ENCODE data around the gene ENDOV.

The ENDOV gene

DNA sequence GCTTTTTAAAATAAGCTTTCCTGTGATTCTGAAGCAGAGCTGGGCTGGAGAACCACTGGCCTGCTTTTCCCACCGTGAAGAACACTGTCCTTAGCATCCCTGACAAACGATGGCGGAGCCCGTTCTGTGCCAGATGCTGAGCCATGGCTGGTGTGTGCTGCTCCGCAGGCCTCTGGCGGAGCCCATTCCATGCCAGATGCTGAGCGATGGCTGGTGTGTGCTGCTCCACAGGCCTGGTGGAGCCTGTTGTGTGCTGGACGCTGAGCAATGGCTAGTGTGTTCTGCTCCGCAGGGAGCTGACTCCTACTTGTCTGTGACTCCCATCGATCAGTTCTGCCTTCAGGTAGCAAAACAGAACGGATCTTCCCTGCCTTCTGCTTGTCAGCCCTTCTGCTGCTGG lies 4.3 kb downstream of the ENDOV start:
- peaks cover 4% of the 10 kb centered on the region for H3K79me2 ChIP-seq (ENCODE audit: low read length)
- no peak for TF ChIP-seq EZH2phosphoT487 (IDR thresholded peaks at IDR 0.05; ENCODE audit: low read depth)
- TF ChIP-seq, protein P1, sequence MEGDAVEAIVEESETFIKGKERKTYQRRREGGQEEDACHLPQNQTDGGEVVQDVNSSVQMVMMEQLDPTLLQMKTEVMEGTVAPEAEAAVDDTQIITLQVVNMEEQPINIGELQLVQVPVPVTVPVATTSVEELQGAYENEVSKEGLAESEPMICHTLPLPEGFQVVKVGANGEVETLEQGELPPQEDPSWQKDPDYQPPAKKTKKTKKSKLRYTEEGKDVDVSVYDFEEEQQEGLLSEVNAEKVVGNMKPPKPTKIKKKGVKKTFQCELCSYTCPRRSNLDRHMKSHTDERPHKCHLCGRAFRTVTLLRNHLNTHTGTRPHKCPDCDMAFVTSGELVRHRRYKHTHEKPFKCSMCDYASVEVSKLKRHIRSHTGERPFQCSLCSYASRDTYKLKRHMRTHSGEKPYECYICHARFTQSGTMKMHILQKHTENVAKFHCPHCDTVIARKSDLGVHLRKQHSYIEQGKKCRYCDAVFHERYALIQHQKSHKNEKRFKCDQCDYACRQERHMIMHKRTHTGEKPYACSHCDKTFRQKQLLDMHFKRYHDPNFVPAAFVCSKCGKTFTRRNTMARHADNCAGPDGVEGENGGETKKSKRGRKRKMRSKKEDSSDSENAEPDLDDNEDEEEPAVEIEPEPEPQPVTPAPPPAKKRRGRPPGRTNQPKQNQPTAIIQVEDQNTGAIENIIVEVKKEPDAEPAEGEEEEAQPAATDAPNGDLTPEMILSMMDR (IDR thresholded peaks at IDR 0.05; ENCODE audit: low read depth, low read length): no peak
- H4K20me1 ChIP-seq (ENCODE audit: insufficient read depth, low read length): no peaks in the 10 kb centered on the region; the same call in 1 of the 2 replicates

DNA sequence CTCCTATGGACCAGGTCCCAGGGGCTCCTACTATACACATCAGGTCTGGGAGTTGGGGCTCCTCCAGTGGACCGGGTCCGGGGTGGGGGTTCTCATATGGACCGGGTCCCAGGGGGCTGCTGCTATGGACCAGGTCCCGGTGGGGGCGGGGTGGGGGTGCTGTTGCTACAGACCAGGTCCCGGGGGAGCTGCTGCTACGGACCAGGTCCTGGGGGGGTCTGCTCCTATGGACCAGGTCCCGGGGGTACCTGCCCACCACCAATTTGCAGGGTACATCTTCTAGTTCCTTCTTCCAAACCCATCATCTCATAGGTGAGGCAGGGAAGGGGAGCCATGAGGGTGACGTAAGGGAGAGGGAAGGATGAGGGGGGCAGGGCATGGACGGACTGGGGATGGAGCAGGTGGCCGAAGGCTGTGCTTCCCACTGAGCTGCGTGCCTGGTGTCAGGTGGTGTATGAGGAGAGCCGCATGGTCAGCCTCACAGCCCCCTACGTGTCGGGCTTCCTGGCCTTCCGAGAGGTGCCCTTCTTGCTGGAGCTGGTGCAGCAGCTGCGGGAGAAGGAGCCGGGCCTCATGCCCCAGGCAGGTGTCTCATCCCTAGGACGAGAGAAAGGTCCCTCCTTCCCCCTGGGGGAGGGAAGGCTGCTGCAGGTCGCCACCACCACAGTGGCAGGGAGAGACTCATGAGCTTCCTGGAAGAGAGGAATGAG lies 6.6 kb downstream of the ENDOV start:
- H4K20me1 ChIP-seq (ENCODE audit: insufficient read depth, low read length): no peaks in the 10 kb centered on the region; the same call in 1 of the 2 replicates
- no peaks in the 10 kb centered on the region for H3K79me2 ChIP-seq (ENCODE audit: low read length)
- H2AFZ ChIP-seq (ENCODE audit: low read depth, low read length): no peak overlapping the region
- no peaks in the 10 kb centered on the region for H3K9me3 ChIP-seq (ENCODE audit: insufficient read depth, low read length)
- no peak overlapping the region for H3K27ac ChIP-seq (ENCODE audit: low read length)
- no peak overlapping the region for H3K9ac ChIP-seq (ENCODE audit: low read length)
- no peaks in the 10 kb centered on the region for H3K36me3 ChIP-seq (replicated peaks; ENCODE audit: low read depth, low read length)
- no peaks in the 10 kb centered on the region for H3K27me3 ChIP-seq (ENCODE audit: low read depth, low read length)
- no peak overlapping the region for H3K4me2 ChIP-seq (ENCODE audit: low read length)
- TF ChIP-seq, protein P1 (IDR thresholded peaks at IDR 0.05; ENCODE audit: low read depth, low read length): no peak
- no peak for TF ChIP-seq EZH2phosphoT487 (IDR thresholded peaks at IDR 0.05; ENCODE audit: low read depth)
- no peak overlapping the region for H3K4me3 ChIP-seq (ENCODE audit: low read length)
- H3K4me1 ChIP-seq (ENCODE audit: low read length): peaks cover 2% of the 10 kb centered on the region

More for the DNA sequence above, 4.3 kb downstream of the ENDOV start:
- H3K4me2 ChIP-seq (ENCODE audit: low read length): no peak overlapping the region
- H3K27ac ChIP-seq (ENCODE audit: low read length): no peak overlapping the region
- peaks cover 3% of the 10 kb centered on the region; the same call in 1 of the 2 replicates for H3K27me3 ChIP-seq (ENCODE audit: low read depth, low read length)
- H3K9ac ChIP-seq (ENCODE audit: low read length): no peak overlapping the region
- no peaks in the 10 kb centered on the region for H3K36me3 ChIP-seq (replicated peaks; ENCODE audit: low read depth, low read length)
- peaks cover 7% of the 10 kb centered on the region; the same call in 1 of the 2 replicates for H3K4me1 ChIP-seq (ENCODE audit: low read length)
- no peaks in the 10 kb centered on the region for H3K9me3 ChIP-seq (ENCODE audit: insufficient read depth, low read length)
- no peak overlapping the region for H2AFZ ChIP-seq (ENCODE audit: low read depth, low read length)
- H3K4me3 ChIP-seq (ENCODE audit: low read length): no peak overlapping the region

DNA sequence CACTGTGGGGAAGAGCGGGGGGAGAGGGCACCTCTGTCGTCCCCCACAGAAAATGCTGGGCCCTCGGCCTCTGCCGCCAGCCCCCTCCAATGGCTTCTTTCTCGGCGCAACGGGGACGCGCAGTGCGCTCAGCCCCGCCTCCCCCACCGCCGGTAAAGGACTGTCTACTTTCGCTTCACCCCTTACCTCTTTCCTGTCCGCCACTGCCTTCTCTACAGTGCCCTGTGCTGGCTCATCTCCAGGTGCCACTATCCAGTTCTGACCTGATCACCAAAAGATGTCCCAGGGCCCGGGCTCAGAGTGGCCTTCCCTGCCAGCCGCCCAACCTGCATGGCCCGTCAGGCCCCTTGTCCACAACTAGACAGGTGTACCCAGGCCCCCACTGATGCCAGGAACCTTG lies 7.3 kb downstream of the ENDOV start:
- no peak overlapping the region for H3K4me2 ChIP-seq (ENCODE audit: low read length)
- H3K27ac ChIP-seq (ENCODE audit: low read length): no peak overlapping the region
- H4K20me1 ChIP-seq (ENCODE audit: insufficient read depth, low read length): no peaks in the 10 kb centered on the region; the same call in 1 of the 2 replicates
- no peaks in the 10 kb centered on the region for H3K27me3 ChIP-seq (ENCODE audit: low read depth, low read length)
- no peak overlapping the region for H3K9ac ChIP-seq (ENCODE audit: low read length)
- H3K4me1 ChIP-seq (ENCODE audit: low read length): peaks cover 8% of the 10 kb centered on the region
- H3K9me3 ChIP-seq (ENCODE audit: insufficient read depth, low read length): no peaks in the 10 kb centered on the region
- H2AFZ ChIP-seq (ENCODE audit: low read depth, low read length): no peak overlapping the region
- no peaks in the 10 kb centered on the region for H3K36me3 ChIP-seq (replicated peaks; ENCODE audit: low read depth, low read length)
- no peak overlapping the region for H3K4me3 ChIP-seq (ENCODE audit: low read length)
- TF ChIP-seq EZH2phosphoT487 (IDR thresholded peaks at IDR 0.05; ENCODE audit: low read depth): no peak
- TF ChIP-seq, protein P1 (IDR thresholded peaks at IDR 0.05; ENCODE audit: low read depth, low read length): no peak
- no peaks in the 10 kb centered on the region for H3K79me2 ChIP-seq (ENCODE audit: low read length)

DNA sequence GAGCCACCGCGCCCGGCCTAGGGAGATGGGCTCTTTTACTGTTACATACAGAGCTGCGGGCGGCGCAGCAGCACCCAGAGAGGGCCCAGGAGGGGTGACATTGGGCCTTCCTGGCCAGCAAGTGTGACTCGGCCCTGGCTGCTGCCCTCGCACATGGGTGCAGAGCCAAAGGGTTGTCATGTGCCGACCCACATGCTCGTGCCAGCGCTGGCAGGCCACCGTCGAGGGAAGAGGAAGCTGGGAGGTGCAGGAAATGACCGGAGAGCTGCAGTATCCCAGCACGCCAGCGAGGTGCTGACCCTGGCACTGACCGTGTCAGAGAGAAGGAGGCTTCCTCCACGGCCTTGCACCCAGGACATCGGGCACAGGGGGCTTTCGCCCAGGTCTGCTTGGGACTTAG lies 8.0 kb downstream of the ENDOV start:
- H3K9ac ChIP-seq (ENCODE audit: low read length): no peak overlapping the region
- H3K9me3 ChIP-seq (ENCODE audit: insufficient read depth, low read length): no peaks in the 10 kb centered on the region
- H3K79me2 ChIP-seq (ENCODE audit: low read length): no peaks in the 10 kb centered on the region
- no peak overlapping the region for H2AFZ ChIP-seq (ENCODE audit: low read depth, low read length)
- H3K4me2 ChIP-seq (ENCODE audit: low read length): no peak overlapping the region
- TF ChIP-seq, protein P1 (IDR thresholded peaks at IDR 0.05; ENCODE audit: low read depth, low read length): no peak
- H3K27me3 ChIP-seq (ENCODE audit: low read depth, low read length): no peaks in the 10 kb centered on the region
- H4K20me1 ChIP-seq (ENCODE audit: insufficient read depth, low read length): no peaks in the 10 kb centered on the region; the same call in 1 of the 2 replicates
- H3K27ac ChIP-seq (ENCODE audit: low read length): no peak overlapping the region
- peaks cover 9% of the 10 kb centered on the region for H3K4me1 ChIP-seq (ENCODE audit: low read length)
- no peak overlapping the region for H3K4me3 ChIP-seq (ENCODE audit: low read length)
- H3K36me3 ChIP-seq (replicated peaks; ENCODE audit: low read depth, low read length): no peaks in the 10 kb centered on the region

Measured in OCI-LY3 (cell line).